ENCODE measurements around the gene SYNGR4.
A peak's percentile ranks its signal among the peaks of the same experiment; 100 is the strongest.
"Not testable (repeated sequence)": the region's sequence is repeated elsewhere in the genome, so short reads cannot be mapped to it uniquely, and the experiment has no call there.

Gene SYNGR4

DNA sequence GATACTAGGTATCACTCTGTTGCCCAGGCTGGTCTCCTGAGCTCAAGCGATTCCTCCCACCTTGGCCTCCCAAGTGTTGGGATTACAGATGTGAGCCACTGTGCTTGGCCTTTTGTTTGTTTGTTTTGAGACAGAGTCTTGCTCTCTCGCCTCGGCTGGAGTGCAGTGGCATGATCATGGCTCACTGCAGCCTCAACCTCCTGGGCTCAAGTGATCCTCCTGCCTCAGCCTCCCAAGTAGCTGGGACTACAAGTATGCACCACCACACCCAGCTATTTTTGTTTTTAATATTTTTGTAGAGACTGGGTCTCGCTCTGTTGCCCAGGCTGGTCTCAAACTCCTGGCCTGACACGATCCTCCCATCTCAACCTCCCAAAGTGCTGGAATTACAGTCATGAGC lies 7.6 kb downstream of the SYNGR4 start:
- DNase-seq, result not testable (repeated sequence)

DNA sequence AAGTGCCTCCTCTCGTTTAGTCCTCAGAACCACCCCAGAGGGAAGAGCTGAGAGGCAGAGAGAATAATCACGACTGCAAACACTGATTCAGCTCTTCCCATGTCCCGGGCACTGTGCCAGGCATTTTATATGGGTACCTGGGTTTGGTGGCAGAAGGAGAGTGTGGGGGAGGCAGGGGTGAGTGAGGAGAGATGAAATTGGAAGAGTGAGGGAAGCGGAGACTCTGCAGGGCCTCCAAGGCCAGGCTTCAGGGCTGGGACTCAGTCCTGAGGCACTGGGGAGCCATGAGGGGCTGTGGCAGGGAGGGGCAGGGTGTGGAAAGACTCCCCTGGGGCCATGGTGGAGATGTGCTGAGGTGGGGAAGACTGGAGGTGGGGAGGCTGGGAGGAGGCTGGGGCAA lies 8.7 kb downstream of the SYNGR4 start:
- DNase-seq, result peak; percentile 69

DNA sequence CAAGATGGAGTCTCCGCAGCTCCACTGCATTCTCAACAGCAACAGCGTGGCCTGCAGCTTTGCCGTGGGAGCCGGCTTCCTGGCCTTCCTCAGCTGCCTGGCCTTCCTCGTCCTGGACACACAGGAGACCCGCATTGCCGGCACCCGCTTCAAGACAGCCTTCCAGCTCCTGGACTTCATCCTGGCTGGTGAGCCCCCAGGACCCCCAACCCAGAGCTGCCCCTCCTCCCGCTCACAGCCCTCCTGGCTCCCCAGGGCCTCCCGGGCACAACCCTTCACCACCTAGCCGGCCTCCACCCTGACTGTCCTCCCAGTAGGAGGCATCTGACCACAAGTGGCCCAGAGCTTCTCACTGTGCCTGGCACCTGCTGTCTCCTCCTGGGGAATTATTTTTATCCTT lies 9.4 kb downstream of the SYNGR4 start:
- no peak for DNase-seq

DNA sequence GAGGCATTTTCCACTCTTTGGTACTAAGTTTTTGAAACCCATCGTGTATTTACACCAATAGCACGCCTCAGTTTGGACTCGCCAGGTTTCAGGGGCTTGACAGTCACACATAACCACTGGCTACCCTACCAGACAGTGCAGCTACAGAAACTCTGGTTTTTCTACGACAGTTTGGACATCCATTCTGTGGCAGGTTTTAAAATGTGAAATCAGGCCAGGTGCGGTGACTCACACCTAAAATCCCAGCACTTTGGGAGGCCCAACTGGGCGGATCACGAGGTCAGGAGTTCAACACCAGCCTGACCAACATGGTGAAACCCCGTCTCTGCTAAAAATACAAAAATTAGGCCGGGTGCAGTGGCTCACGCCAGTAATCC lies 14.0 kb downstream of the SYNGR4 start:
- no peak for DNase-seq

DNA sequence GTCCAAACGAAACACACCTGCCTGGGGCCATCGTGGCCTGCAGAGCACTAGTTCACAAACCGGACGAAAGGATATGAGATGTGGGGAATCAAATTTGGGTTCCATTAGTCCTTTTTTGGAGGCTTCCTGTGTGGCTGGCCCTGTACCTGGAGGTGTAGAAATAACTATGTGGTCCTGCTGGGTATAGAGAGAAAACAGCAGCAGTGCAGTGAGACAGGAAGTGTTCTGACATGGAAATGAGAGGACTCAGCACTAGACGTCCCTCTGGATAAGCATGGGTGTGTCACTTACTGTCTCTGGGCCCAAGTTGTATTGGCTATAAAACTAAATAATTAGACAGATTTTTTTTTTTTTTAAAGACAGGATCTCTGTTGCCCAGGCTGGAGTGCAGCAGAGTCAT lies 14.9 kb downstream of the SYNGR4 start:
- no peak for DNase-seq

DNA sequence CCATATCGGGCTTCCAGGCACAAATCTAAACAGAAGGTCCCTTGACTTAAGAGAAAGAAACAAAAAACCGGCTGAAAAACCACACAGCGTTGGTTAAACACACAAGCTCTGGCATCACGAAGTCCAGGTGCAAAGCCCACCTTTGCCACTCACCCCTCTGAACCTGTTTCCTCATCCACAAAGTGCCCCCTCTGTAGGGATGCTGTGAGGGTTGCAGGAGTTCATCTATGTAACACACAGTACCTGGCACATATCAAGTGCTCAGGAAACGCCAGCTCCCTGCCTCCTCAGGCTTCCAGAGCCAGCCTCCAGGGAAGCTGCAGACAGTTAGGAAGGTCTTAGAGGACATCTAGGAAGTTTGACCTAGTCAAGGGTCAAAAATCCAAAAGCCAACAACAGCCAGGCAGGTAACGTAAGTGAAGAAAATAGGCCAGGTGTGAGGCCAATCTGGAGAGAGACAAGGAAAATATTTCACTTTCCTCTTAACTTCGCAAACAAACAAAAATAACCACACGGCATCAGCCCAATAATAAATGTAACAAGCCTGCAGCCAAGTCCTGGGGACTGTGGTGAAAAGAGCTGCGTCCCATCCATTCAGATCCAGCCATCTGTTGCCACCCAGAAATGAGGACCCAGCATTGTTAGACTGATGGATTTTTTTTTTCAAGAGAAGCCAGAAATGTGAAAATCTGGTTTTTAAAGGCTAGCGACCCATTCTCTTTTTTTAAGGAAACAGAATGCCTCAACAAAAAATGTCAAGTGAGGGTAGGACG lies 17.2 kb downstream of the SYNGR4 start:
- DNase-seq, result no peak

DNA sequence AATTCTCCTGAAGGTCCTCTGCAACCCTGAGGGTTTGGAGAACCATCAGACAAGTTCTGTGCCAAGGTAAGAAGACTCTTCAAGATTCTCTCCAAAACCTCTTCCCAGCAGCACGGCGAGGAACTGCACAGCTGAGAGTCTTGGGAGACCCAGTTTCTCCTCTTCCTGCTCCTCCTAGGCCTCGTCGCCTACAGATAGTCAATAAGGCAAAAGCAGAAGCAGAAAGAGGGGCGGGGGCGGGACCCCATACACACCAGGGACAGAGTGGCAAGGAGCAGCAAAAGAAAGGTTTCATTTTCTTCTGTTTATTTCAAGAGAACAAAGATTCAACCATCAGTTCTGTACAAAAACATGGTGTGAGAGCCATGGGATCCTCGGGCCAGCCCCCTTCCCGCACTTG lies 18.1 kb downstream of the SYNGR4 start:
- DNase-seq, result no peak

DNA sequence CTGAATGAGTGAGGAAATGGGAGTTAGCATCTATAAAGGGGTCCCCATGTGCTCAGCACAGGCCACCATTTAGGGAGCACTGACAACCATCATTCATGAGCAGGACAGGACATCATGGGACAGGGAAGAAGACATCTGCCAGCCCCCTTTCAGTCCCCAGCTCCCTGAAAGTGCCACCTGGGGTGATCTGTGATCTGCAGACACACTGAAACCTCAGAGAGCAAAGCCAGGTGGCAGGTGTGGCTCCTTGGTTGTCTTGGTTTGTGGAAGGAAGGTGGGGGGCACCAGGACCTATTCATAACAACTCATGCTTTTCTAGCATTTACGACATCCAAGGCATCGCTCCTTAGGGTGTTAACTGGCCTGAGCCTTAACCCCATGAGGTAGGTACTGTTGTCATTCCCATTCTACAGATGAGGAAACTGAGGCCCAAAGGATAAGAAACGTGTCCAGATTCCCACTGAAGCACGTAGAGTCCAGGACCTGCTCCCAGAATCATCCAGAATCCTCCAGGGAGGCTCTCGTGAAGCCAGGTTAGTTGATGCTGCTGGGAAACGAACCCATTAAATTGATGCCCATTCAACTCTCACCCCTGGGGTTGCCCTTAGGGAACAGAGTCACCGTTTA lies 21.4 kb downstream of the SYNGR4 start:
- no peak for DNase-seq

DNA sequence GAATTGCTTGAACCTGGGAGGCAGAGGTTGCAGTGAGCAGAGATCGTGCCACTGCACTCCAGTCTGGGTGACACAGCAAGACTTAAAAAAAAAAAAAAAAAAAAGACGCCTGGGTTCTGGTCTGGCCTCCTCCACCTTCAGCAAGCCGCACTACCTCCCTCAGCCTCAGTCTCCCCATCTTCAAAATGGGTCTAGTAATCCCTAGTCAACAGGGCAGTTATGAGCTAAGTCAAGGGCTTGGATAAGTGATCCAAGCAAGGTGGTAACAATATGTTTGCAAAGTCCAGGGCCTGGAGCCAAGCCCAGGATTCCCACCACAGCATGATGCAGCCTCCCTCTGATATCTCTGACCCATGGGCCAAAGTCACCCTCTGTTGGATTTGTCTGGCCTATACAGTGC lies 22.8 kb downstream of the SYNGR4 start:
- DNase-seq, result no peak

DNA sequence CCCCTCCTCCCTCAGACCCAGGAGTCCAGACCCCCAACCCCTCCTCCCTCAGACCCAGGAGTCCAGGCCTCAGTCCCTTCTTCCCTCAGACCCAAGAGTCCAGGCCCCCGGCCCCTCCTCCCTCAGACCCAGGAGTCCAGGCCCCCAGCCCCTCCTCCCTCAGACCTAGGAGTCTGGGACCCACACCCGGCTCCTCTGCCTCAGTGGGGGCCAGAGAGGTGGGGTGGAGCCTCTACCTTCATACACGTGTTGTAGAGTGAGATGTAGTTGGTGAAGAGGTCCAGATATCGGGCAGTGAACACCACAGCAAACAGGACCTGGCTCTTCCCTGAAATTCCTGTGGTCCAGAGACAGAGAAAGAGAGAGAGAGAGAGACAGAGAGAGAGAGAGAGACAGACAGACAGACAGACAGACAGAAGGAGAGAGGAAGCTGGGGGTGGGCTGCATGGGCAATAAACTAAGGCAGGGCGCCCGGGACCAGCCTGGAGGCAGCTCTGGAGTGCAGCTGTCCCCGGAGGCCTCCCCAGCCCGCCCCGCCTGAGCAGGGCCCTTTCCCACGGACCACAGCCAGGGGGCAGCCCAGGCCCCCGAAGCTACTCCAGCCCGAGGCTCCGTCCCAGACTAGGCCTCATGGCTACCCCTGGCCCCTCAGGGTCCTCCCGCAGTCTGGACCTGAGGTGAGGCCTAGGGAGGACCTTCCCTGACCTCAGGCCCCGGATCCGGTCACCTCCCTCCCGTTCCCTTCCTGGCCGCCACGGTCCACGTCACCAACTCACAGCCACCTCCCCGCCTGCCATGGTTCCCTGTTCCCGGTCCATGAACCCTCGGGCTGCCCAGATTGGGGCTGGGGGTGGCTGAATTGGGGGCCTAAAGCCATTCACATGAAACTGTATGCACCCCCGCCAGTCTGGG lies 26.3 kb downstream of the SYNGR4 start:
- peak; percentile 50 for DNase-seq

DNA sequence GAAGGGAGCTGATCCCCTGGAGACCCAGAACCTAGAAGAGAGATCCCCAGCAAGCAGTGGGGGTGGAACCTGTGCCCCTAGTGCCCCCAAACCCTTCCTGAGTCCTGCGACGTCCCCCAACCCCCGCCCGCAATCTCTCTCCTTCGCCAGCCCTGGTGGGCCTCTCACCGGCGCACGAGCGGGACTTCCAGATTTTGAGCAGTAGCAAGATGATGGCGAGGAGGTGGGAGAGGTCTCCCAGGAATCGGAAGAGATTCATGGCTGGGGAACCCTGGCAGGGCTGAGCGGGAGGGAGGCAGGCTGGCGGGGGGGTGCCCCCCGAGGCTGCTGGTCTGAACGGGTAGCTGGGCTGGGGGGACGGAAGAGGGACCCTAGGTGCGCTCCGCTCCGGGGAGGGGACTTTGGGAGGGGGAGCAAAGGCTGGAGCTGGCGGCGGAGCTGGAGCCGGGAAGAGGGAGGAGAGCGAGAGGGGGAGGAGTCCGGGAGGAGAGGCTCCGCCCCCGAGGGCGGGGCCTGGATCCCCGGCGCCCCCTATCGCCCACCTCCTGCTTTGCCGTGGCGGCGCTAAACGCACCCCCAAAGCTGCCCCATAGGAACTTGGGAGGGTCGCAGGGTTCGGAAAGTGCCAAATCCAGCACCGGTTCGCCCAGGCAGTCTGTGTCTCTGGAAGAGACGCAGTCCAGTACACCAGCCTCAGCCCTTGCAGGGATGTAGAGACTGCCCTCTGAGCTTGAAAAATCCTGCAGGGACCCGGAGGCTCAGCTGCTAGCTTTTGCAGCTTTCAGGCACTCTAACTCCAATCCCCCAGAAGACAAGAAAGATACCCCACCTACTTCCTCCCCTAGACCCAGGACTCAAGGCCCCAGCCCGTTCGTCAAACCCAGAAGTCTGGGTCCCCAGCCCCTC lies 27.2 kb downstream of the SYNGR4 start, which contains the start of gene KDELR1:
Gene KDELR1 (minus strand): TSS at position 452 of the 906 bp plus-strand sequence. CDS start 193 bp downstream, at position 259.
- DNase-seq, result peak; percentile 23

DNA sequence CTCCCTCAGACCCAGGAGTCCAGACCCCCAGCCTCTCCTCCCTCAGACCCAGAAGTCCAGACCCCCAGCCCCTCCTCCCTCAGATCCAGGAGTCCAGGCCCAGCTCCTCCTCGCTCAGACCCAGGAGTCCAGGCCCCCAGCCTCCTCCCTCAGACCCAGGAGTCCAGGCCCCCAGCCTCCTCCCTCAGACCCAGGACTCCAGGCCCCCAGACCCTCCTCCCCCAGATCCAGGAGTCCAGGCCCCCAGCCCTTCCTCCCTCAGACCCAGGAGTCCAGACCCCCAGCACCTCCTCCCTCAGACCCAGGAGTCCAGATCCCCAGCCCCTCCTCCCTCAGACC lies 27.8 kb downstream of the SYNGR4 start:
- DNase-seq, result not testable (repeated sequence)

DNA sequence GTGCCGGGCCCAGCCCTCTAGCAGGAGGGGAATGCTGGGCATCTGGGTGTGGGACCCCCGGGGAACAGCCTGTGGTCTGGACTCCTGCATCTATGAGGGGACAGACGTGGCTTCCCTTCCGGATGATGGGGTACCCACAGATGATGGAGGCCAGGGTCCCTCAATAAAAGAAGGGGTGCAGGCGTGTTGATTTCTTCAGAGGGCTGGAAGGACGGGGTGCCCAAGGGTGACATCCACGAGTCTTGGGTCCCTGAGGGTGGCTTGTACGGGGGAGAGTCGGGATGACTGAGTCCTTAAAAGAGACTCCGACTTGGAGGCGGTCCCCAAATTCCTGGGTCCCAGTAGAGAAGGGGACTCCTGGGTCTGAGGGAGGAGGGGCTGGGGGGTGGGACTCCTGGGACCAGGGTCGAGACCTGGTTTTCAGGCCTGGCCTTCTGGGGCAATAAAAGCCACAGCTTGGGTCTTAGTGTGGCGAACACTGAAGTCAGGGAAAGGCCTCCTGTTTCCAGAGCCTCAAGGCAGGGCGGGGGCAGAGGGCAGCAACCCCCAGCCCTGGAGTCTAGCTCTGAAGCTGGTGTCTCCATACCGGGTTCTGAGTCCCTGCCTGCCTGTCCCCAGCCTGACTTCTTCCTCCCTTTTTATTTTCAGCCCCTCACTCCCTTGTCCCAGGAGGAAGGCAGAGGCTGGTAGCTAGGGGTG lies 28.8 kb downstream of the SYNGR4 start:
- no peak for DNase-seq

DNA sequence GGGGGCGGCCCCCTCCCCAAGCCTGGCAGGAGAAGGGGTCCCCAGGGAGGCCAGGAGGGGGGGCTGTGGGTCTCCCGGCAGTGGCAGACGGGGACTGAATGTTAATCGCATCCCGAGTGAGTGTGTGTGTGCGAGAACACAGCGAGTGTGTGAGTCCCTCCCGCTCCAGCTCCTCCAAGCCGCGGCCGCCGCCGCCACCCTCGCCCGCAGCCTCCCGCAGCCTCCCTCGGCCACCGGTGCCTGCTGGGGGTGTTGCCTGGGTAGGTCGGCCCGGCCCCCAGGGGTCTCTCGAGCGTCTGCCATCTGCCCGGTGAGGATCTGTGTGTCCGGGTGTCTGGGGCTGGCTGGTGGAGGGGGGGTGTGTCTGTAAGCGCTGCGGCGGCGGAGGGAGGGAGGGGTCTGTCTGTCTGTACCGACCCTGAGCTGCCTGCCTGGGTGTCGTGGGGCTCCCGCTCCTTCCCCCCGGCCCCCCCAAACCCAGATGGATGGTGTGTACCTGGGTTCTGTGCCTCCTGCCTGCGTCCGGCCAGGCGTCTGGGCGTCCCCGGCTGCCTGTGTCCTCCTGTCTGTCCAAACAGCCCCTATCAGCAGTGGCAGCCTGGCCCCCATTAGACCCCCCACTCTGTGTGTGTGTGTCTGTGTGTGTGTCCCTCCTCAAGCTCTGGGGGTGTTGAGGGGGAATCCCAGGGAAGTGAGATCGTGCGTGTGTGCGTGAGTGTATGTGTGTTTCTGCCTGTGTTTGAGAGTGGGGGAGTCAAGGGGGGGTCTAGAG lies 29.6 kb downstream of the SYNGR4 start, which contains the start of gene GRIN2D:
Gene GRIN2D (plus strand): TSS at position 110 of the 772 bp plus-strand sequence. CDS start 4,725 bp downstream, outside the sequence.
- DNase-seq, result no peak

DNA sequence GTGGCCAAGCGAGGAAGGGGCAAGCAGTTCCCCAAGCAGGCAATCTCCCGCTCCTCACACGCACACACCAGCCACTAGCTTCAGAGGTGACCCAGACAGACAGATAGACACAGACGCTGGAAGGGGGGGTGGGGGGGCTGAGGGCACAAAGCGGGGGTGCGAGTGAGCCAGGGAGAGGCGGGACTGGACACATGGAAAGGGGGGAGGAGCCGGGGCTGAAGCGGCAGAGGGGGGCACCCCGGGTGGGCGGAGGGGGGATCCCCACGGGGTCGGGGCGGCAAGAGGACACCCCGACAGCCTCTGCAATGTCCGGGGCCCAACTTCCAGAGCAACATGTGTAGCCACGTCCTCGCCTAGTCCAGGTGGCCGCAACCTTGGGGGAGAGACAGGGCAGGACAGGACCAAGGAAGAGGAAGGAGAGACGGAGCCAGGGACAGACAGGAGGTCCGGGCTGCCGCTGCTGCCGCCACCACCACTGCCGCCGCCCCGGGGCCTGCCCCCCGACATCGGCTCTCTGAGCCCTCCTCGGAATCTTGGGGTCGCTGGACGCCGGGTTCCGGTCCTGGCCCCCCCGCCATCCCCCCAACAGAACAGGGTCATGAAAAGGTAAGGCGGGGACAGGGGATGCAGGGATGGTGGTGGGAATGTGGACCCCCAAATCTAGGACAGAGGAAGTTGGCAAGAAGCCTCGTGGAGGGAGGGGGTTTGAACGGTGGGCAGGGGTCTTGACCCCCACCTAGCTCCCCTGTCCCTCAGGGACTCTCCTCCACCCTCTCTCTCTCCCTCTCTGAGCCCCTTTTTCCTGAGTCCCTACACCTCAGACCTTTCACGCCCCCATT lies 30.4 kb downstream of the SYNGR4 start:
- no peak for DNase-seq

DNA sequence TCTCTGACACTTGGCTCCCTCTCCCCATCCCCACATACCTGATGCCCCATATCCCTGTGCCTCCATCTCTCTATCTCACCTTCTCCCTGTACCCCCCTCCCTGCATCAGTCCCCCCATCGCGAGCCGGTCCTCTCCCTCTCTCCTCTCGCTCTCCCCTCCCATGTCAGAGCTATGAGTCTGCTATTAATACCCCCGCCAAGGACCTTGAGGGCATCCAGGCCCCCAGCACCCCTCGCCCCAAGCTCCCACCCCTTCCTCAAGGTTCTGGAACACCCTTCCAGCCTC lies 30.9 kb downstream of the SYNGR4 start:
- DNase-seq, result no peak

DNA sequence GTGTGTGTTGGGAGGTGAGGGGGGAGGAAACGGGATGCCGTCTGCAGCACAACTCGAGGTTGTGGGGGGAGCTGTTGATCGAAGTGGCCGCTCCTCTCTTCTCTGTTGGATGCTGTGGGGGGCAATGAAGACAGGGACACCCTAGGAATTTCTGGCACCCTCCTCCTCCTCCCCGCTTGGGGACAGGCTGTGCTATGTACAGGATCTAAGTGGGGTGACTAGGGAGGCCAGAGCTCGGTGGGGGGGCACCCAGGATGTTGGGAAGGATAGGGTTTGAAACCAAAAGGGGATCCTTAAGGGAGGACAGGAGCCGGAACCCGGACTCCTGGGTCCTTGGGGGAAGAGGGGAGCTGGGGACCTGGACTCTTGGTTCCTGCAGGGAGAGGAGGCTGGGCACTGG lies 31.3 kb downstream of the SYNGR4 start:
- DNase-seq, result no peak

DNA sequence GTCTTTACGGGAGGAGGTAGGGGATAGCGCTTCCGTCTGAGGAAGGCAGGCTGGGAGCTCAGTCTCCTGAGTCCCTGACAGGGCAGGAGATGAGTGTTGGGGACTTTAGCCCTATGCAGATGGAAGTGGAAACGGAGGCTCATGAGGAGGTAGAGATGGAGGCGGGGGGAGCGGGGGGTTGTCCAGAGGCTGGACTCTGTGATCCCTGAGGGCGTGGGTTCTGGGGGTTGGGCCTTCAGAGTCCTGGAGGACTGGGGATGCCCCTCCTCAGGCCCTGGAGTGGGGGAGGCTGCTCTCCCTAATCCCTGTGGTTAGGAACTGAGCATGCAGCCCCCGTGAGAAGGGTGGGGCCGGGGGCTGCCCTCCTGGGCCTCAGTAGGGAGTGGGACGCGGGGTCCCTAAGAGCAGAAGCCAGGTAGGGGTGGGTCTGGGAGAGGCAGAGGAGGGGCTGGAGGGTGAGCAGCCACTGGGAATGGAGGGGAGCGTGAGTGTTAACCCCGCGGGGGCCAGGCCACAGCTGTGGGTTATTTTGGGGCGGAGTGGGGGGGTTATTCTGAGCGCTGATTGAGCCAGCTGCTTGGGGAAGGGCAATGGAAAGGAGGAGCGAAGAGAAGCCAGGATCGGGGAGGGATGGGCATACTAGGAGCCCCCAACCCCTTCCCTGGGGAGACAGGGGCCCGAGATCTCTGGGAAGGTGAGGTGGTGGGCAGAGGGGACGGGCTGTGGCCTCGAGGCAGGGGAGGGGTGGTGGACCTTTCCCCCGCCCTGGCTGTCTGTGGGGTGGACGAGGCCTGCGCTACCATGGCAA lies 32.1 kb downstream of the SYNGR4 start:
- no peak for DNase-seq

DNA sequence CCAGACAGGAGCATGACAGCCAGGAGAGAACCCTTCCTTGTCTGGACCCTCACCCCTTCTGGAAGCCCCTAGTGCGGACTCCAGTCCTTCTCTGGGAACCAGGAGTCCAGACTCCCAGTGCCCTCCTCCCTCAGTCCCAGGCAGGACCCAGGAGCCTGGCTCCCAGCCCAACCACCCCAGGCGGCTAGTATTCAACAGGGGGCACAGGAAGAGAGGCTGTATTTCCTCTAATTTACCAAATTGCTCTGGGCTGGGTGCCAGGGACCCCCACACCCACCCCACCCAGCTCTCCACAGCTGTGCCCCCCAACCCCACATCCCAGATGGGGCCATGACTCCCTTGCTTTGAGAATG lies 32.6 kb downstream of the SYNGR4 start:
- DNase-seq, result no peak
